GM13977 (cell line): ENCODE measurements around the gene RB1.

Experiments
- DNase-seq: peaks from one replicate; pipeline ENCODE4 v3.0.0; 2012; ENCODE audit warnings: low spot score
- CTCF ChIP-seq: IDR thresholded peaks from 2 replicates; pipeline ENCODE4 v1.5.1; 2012; ENCODE audit warnings: mild to moderate bottlenecking, control low read depth; ENCODE audit not compliant: insufficient read depth; ENCODE audit errors: extremely low read depth, missing control alignments
- in situ Hi-C: fragments of 300-500 bp; cut with MboI; formaldehyde crosslinking; loops from one replicate; pipeline ENCODE4 v1.12.0; 2022; ENCODE audit warnings: low sequenced_read_pairs, low pct_unique_long_range_greater_than_20kb, mixed read lengths, inconsistent platforms; ENCODE audit not compliant: unreplicated experiment

RB1 gene

GRCh38 chr13:48304143-48304876 lies 759 bp downstream of the RB1 start:
- DNase-seq: peak; percentile 88

DNA sequence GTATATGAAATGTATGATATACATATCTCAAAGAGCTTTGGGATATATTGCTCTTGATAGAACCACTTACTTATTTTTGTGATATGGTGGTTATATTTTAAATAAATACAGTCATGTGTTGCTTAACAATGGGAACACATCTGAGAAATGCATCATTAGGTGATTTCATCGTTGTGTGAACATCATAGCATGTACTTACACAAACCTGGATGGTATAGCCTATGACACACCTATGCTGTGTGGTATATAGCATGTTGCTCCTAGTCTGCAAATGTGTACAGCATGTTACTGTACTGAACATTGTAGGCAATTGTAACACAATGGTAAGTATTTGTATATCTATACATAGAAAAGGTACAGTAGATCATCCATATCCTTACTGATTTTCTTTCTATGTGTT lies 7.7 kb downstream of the RB1 start:
- DNase-seq: no peak
- no peak for TF ChIP-seq CTCF
- in situ Hi-C loops: no loop called here

More at GRCh38 chr13:48304143-48304876, 759 bp downstream of the RB1 start:
- in situ Hi-C loops: no loop called here
- no peak for TF ChIP-seq CTCF

GRCh38 chr13:48315969-48316650 lies 12.6 kb downstream of the RB1 start:
- no peak for TF ChIP-seq CTCF
- in situ Hi-C loops: no loop called here
- DNase-seq: no peak

DNA sequence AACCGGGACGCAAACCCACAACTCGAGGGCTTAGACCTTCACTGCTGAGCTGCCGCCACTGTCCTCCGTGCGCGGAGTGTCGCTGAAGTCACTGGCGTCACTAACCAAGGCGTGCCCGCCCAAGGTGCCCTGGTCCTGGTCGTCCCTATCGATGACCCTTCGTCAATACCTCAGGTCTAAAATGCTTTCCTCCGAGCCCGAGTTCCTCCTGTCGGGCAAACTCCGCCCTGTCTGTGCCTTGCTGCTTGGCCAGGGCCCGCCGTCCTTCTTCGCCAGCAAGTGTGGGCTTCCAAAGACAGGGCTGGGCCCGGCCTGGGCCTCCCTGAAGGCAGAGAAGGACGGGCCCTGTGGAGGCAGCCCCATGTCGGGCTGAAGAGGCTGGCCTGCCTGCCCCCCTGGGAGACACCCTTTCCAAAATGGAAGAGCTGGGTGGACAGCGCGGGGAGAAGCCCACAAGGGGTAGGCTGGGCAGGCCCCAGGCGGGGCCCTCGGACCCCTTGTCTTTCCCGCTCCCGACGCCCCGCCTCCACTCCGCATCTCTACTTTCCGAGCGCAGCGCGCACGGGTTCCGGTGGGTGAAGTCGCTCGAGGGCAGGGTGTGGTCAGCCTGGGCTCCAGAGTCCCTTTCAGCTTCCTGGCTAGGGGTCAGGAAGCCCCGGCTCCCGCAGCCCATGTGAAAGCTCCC lies 13.4 kb downstream of the RB1 start:
- TF ChIP-seq CTCF: no peak
- in situ Hi-C loops: no loop called here
- DNase-seq: no peak

GRCh38 chr13:48317511-48318376 lies 14.2 kb downstream of the RB1 start:
- DNase-seq: no peak
- in situ Hi-C loops: no loop called here
- TF ChIP-seq CTCF: no peak

DNA sequence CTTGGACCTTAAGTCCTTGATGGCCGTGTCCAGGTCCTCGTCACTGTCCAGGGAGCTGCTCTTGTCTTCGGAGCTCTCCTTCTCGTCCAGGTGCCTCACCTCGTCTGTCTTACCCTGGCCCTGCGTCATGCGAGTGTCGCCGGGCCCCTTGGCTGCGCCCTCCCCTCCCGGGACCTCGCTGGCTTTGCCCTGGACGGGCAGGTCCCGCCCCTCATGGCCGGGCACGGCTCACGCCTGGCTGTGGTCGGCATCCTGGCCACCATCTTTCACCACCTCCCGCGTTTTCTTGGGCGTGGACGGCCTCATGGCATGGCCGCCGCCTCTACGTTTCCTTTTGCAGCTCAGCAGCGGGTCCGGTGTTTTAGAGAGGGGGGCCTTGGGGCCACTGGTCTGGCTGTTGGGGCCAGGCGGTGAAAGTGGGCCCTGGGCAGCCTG lies 14.8 kb downstream of the RB1 start:
- in situ Hi-C loops: no loop called here
- DNase-seq: no peak
- TF ChIP-seq CTCF: no peak
